OCI-LY1 (cell line): Measurements from ENCODE around the gene CCDC71L.

Experiments
- EZH2 ChIP-seq: fragments of 200-600 bp; sonication (generic), shearing (Covaris generic); IDR thresholded peaks from 2 replicates; pipeline ENCODE4 v1.8.0; 2017; ENCODE audit warnings: borderline replicate concordance, mixed run types, mild to moderate bottlenecking, antibody characterized with exemption, low read length, moderate library complexity, mixed read lengths
- TF ChIP-seq, protein P1 (sequence below): fragments of 200-600 bp; sonication (generic), shearing (Covaris generic); IDR thresholded peaks from 2 replicates; pipeline ENCODE4 v1.5.1; 2017; ENCODE audit warnings: mild to moderate bottlenecking, antibody characterized with exemption, low read length, moderate library complexity, mixed read lengths

DNA sequence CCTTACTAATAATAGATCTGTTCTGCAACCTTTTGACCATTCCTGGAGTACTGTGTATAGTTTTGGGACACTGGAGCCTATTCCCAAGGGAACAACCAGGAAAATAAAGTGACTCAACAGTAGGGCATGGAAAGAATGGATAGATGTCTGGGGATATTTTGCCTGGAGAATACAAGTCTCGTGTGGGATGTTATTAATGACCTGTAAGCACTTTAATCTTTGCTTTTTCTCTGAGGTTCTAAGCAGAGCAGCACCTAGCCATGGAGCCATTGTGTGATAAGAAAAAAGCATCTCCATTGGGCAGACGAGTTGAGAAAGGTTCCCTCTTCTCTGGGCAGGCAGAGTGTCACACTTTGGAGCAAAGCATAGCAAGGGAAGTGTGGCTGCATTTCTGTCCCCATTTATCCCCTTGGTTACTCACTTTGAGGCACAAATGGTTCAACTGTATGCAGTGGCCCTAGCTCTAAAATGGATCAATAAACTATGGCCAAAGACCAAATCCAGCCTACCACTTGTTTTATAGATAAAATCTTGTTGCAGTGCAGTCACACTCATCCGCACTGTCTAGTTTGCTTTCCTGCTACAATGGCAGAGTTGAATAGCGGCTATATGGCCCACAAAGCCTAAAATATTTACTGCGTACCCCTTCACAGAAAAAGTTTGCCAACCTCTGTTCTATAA is 21.0 kb upstream of the CCDC71L start:
- TF ChIP-seq, protein P1, sequence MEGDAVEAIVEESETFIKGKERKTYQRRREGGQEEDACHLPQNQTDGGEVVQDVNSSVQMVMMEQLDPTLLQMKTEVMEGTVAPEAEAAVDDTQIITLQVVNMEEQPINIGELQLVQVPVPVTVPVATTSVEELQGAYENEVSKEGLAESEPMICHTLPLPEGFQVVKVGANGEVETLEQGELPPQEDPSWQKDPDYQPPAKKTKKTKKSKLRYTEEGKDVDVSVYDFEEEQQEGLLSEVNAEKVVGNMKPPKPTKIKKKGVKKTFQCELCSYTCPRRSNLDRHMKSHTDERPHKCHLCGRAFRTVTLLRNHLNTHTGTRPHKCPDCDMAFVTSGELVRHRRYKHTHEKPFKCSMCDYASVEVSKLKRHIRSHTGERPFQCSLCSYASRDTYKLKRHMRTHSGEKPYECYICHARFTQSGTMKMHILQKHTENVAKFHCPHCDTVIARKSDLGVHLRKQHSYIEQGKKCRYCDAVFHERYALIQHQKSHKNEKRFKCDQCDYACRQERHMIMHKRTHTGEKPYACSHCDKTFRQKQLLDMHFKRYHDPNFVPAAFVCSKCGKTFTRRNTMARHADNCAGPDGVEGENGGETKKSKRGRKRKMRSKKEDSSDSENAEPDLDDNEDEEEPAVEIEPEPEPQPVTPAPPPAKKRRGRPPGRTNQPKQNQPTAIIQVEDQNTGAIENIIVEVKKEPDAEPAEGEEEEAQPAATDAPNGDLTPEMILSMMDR = no peak
- TF ChIP-seq EZH2 = no peak
